Superior temporal gyrus (tissue), 1 donor: ENCODE results near the gene ATP5F1D.

Experiments used
- DNase-seq: peaks from one replicate; pipeline ENCODE4 v3.0.0-alpha.2; 2016; ENCODE audit errors: extremely low spot score

Gene ATP5F1D

DNA sequence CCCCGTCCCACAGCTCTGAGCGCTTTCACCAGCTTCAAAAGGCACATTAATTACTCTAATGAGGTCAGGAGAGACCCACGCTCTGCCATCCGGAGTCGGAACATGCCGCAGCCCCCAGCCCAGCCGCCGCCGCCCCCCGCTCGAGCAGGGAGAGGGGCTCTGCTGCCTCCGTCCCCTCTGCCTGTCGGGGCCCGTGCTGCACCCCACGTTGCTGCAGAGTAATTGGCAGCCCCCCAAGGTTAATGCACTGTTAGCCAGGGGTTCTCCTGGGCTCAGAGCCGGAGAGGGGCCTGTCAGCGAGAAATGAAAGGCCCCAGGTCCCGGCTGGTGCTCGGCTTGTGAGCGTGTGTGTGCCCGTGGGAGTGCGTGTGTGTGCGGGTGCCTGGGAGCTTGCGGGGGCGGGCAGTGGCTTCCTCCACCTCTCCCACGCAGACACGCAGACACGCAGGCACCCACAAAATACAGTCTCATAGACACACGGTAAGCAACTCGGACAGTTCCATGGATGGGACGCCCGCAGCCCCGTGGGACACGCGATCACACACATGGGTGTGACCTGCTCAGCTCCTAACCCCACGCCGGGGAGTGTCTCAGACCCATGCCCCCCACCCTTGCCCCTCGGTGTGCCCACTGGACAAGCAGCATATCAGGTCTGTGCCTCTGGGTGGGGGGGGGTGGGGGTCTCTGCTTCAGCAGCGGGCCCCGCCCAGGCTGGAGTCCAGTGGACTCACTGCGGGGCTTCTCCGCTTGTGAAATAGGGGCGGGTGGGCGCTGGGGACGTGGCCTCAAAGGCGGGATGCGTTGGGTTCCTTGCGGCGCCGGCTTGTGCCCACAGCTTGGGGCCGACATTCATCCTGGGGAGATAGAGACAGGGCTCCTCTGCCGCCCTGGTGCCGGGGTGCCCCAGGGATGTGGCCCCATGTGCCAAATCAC, 39.4 kb downstream of the ATP5F1D start:
- DNase-seq: no peak

- DNase-seq: no peak
Measured at GRCh38 chr19:1281569-1282287, 40.2 kb downstream of the ATP5F1D start.

GRCh38 chr19:1282588-1283206, 41.1 kb downstream of the ATP5F1D start:
- DNase-seq: no peak

DNA sequence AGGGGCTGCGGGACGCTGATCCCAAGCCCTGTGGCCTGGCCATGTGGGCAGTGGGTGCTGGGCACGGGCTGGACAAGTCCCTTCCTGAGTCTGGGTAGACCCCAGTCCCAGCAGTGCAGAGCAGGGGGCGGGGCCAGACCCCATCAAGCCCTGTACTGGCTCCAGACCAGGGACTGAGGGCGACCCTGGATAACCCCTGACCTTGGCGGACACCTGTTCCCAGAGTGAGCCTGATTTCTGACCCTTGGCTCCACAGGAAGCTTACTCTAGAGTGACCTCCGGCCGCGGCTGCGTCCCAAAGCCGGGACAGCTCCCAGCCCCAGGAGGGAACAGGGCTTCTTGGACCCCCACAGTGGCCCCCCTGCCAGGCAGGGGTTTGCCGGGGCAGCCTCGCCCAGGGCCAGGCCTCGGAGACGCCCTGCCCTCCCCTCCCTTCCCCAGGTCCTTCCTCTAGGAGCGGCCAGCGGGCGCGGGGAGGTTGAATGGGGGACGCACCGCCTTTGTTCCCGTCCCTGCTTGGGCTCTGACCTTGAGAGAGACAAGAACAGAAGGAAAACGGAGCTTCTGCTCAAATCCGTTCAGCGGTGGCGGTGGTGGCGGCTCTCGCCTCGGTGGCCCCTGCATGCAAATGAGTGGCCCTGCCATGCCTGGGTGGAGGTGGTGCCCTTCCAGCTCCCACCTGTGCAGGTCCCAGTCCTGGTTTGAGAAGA, 41.8 kb downstream of the ATP5F1D start:
- no peak for DNase-seq

DNA sequence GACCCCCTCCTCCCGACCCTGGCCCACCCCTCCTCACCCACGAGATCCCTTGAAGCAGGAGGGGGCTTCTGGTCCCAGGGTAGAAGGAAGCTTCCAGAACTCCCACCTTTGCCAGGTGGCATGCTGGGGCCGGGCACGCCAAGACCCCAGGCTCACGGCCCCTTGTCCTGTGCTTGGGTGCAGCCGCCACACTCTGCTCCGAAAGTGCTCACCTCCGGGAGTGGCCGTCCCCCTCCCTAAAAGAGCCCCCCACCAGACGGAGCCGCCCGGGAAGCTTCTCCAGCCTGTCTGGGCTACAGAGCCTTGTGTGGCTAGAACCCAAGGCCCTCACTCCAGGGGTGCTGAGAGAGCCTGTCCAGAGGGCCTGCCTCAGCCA, 42.4 kb downstream of the ATP5F1D start:
- no peak for DNase-seq

GRCh38 chr19:1284293-1284978, 42.9 kb downstream of the ATP5F1D start:
- DNase-seq: no peak

DNA sequence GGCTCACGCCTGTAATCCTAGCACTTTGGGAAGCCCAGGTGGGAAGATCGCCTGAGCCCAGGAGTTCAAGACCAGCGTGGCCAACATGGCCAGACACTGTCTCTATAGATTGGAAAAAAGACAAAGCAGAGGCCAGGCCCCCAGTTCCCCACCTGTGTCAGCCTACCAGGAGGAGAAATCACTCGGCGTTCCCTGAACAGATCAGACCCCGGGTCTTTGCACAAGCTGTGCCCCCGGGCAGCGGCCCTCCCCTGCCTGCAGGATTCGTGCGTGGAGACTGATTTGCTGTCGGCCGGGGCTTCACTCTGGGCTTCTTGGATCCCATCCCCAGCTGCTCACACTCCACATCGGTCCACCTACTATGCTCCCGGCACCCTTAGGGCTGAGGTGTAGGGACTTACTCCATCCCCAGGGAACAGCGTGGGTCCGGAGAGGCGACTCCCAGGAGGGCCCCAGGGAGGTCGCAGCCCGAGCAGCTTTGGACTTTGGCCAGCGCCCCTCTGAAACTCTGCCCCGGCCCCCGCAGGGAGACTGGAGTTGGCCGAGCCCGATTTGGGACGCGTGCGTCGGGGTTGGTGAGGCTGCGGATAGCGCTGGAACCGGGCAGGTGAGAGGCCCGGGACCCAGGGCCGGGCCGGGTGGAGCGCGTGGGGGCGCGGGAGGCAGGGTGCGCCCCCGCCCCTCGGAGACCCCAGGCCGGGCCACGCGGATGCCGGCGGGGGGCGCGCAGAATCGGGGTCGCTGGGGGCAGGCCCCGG, 43.6 kb downstream of the ATP5F1D start:
- DNase-seq: no peak

DNA sequence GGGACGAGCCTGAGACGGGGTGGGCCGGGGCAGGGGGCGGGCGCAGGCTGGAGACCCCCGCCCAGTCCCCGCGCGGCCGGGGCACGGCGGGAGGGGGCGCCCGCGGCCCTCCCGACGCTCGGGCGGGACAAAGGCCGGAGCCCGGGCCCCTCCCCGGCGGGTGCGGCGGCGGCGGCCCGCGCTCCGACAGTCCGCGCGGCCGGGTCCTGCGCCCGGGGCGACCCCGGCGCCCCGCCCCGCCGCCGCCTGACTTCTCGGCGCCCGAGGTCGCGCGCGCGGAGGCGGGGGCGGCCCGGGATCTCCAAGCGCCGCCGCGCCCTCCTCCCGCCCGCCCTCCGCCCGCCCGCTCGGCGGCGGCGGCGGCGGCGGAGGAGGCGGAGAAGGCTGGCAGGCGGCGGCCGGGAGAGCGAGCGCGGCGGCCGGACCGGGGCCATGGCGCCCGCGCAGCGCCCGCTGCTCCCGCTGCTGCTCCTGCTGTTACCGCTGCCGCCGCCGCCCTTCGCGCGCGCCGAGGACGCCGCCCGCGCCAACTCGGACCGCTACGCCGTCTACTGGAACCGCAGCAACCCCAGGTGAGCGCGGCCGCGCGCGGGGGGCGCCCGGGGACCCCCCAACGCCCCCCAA, 44.3 kb downstream of the ATP5F1D start, which contains the start of gene EFNA2:
Gene EFNA2 (plus strand): TSS at position 137 of the 624 bp plus-strand sequence. CDS start 296 bp downstream, at position 433.
- no peak for DNase-seq

DNA sequence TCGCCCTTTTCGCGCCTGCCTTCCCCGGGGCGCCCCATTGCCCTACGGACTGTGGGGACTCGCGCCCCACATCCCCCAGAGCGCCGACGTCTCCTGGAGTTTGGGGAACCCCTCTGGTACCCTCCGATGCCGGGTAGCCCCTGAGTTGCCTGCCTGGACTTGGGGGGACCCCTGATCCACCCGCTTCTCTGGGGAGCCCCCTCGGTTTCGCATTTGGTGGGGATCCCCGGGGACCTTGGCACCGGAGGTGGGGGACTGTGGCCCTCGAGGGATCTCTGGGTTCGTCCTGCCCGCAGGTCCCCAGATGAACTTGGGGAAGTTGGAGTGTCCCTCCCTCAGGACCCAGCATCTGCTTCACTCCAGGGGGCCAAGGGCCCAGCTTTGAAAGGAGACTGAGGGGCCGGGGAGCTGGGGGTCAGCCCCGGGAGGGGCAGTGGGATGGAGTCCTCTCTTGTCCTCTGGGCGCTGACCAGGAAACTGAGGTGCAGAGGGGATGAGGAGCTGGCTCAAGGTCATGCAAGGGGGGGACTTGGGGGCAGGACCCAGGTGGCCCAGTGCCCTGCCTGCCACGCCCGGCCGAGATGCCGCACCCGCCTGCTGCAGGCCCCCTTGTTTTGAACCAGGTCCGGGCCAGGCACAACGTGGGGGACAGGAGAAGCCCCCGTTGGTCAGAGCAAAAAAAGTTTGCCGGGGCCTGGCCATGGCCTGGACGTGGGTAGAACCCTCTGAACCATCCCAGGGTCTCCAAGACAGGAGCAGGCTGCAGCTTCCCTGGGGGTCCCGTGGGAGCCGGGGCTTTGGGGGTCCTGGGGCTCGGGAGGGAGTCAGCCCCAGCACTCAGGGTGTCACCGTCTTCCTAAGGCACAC, 45.2 kb downstream of the ATP5F1D start:
- no peak for DNase-seq

DNA sequence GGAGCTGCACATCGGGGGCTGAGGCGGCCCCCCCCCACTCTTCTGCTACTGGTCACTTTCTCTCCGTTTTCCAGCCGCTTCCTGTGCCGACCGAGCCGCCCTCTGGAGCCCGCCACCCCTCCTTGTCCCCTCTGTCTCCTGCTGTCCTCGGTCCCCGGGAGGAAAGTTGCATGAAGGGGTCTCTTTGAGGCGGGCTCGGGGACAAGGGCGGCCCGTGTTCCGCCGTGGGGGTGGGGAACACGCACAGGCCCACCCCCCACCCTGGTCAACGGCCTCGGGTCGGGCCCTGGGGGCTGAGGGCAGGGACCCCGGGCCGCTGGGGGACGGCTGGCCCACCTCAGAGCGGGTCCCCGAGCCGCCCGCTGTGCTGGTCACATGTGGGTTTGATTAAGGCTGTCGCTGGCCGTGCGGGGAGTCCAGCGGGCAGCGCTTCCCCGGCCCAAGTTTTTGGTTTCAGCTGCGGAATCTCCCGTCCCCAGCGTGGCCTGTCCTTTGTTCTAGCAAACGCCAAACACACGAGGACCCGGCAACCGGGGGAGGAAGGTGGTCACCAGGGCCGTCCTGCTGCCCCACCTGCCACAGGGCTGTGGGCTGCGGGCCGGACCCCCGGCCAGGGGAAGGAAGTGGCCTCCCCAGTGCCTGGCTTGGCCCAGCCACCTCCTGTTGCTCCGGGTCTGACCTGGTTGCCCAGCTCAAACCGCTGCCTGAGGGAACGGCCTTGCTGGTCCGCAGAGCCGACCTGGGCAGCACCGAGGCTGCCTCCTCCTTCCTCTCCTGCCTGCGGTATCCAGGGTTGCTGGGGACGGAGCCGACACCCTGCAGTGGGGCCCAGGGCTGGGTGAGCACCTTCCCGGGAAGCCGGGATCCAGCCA, 46.0 kb downstream of the ATP5F1D start:
- no peak for DNase-seq

GRCh38 chr19:1288226-1288612, 46.7 kb downstream of the ATP5F1D start:
- no peak for DNase-seq

DNA sequence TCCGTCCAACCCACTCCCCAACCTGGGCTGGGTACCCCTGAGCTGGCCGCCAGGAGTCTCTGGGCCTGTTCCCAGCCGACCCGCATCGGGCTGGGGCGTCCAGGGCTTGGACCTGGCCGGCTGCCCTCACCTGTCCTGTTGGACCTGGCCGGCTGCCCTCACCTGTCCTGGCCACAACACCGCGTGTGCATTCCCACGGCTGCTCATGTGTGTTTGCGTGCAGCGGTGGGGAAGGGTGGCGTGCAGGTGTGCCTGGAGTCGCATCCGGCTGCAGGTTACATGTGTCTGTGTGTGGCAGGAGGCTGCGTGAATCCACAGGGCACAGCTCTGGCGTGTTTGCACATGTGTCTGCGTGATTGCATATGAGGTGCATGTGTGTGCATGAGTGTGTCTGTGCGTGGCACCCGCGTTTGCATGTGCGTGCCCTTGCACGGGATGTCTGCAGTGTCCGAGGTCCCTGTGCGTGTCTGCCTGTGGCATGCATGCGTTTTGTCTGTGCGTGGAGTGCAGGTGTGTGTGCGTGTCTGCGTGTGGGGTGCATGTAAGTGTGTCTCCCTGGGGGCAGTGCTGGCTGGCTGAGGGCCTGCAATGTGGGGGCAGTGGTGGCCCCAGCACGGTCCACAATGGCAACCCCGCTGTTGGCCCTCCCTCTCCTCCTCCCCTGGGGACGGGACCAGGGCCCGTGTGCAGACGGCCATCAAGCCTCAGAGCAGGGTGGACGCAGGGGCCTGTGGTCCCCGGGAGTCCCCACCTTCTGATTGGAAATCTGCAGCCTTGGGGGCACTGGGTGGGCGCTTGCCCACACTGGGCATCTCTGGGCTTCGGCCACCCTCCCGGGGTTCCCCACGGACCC, 47.5 kb downstream of the ATP5F1D start:
- DNase-seq: no peak

DNA sequence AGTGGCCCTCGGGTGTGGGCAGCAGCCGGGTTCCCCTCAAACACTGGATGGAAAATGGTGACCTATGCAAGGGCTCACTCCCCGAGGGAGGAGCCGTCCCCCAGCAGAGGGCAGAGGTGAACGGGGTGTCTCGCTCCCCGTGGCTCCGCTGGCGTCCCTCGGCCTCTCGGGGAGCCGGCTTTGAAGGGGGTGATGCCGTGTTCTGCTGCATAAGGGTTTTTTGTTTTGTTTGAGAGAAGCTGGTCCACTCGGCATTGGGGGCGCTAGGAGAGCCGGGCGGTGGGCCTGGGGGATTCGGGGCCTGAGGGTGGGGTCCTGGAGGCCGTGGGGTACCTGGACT, 48.1 kb downstream of the ATP5F1D start:
- no peak for DNase-seq

- no peak for DNase-seq
Measured at GRCh38 chr19:1290196-1290702, 48.7 kb downstream of the ATP5F1D start.

DNA sequence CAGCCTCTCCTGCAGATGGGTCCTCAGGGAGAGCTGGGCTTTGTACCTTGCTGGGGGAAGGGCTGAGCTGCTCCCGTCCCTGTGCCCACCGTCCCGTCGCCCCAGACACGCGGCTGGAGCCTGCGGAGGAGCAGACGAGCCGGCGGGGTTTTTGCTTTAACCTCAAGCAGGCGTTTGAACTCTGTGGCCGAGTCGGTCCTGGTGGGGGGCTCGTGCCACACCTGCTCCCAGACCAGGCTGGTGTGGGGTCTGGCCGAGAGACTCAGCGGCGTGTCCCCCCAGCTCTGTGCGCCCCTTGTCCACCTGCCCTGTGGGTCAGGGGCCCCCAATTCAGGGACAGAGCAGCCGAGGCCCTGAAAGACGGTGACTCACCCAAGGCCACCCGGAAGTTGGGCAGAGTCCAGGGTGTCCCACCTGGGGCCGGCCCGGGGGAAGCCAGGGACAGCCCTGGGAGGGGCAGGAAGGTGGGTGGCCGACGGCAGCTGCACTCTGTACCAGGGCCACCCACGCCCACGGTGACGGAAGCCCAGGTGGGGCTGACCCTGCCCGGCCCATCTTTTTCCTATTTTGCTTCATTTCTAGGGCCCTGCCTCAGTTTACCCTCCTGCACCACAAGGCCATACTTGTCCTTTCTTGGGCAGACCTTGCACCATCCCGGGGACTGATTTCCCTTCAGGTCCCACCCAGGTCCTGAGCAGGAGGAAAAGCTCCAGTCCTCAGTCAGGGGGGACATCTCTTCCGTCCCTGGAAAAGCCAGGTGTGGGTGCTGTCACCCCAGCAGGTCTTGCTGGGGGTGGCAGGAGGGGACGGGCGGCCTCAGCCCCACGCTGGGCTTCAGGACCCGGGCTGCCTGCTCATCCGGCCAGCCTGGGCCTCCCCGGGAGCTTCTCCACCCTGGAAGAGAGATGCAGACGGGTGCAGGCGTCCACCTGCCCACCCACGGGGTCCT, 49.4 kb downstream of the ATP5F1D start:
- no peak for DNase-seq
